ENCODE measurements around the gene NATD1. TPM values are rescaled to one million over a fixed set of nuclear protein-coding genes. Genes with fewer than 3 reads are reported as not detected.

NATD1 gene
- total and polyA plus RNA-seq, 10 of the 15 experiments (the other 5 are each of a cell fraction or from before 2014, with no cell fraction given): 0.02 to 0.33 (median 0.15) TPM

DNA sequence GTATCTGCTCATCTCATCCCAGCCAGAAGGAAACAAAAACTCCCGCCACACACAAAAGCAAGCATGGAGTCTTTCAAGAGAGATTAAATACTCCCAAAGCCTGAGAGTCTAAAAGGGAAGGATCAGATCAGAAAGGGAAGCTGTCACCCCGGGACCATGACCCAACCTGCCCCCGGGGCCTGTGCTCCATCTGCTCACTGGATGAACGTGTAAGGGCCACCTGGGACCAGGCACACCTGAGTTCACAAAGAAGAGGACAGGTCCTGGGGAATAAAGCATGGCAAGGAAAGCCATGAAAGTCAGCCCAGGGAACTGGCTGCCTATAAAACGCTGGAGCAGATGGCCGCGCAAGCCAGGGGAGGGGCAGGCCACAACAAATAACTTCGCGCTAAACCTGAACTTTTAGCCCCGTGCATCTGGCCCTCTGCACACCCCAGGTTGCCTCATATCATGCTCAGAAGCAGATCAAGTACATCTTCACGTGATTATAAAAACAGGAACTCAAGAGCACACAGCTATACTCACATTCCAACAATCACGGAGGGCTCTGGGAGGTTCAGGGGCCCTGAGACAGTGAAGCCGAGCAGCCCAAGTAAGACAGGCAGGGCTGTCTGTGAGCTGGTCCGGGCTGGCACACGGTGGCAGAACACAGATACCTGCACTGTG is 42.7 kb downstream of the NATD1 start:
- ChIA-PET POLR2A (interaction anchor here (0.7 kb wide), 1 partner anchor 78 kb away, joined by 3 read pairs; no protein-coding TSS in a partner anchor), CTCF (interaction anchor here (1.5 kb wide), 1 partner anchor 89 kb away, joined by 6 read pairs; no protein-coding TSS in a partner anchor), RAD21 (ENCODE audit: unreplicated experiment) (no interaction called here), SMC1A (ENCODE audit: uncharacterized antibody, unreplicated experiment) (interaction anchor here (3.6 kb wide), 1 partner anchor 90 kb away, joined by 17 read pairs; no protein-coding TSS in a partner anchor)
- in situ Hi-C loops (cut with MboI) (loop anchor here (5.0 kb wide), 1 partner anchor 173 kb away; no protein-coding TSS in a partner anchor), intact Hi-C loops (cut with micrococcal nuclease; ENCODE audit: unreplicated experiment) (loop anchor here (5.0 kb wide), 2 partner anchors 77 to 168 kb away; partner anchors contain the start of gene USP22)
- BruUV-seq (replicated peaks): no TSS peak
- FAIRE-seq: no peak
- no peak for DNase-seq (ENCODE audit: low read depth, low spot score)
- H3K9me3 ChIP-seq (replicated peaks; ENCODE audit: control insufficient read depth, insufficient read depth, low read length): no peaks in the 10 kb centered on the region
- peaks cover 9% of the 10 kb centered on the region; the same call in 1 of the 2 replicates for H3K4me1 ChIP-seq (ENCODE audit: control insufficient read depth, insufficient read depth, low read length)
- H3K79me2 ChIP-seq (ENCODE audit: control insufficient read depth, insufficient read depth, low read length): peaks cover 77% of the 10 kb centered on the region
- no peak for ATAC-seq
- WGBS (ENCODE audit: insufficient coverage, insufficient replicate concordance, low lambda C conversion rate, missing lambda C conversion rate): 84% methylated on average over 15 of the region's 15 CpGs
- no peak overlapping the region for H3K27ac ChIP-seq (ENCODE audit: control insufficient read depth, insufficient read depth)
- H2AFZ ChIP-seq (ENCODE audit: control insufficient read depth, low read depth, low read length): no peak overlapping the region
- no peak overlapping the region for H3K4me3 ChIP-seq
- no peaks in the 10 kb centered on the region for H3K27me3 ChIP-seq (replicated peaks in 1 of 2; ENCODE audit: control insufficient read depth in 2 of 2, insufficient read depth in 2 of 2, low read length in 1 of 2)
- peak overlapping the region; percentile 1; the same call in 1 of the 2 replicates for H3K4me2 ChIP-seq (ENCODE audit: control insufficient read depth, insufficient read depth)
- H3K9ac ChIP-seq (ENCODE audit: control insufficient read depth, insufficient read depth, low read length): no peak overlapping the region
- peaks cover 5 to 9% of the 10 kb centered on the region in 2 experiments; a peak in 3 of 4 replicates for H3K36me3 ChIP-seq (ENCODE audit: control insufficient read depth in 2 of 2, insufficient read depth in 2 of 2, low read length in 1 of 2)
- H4K20me1 ChIP-seq (ENCODE audit: control insufficient read depth, insufficient read depth): peaks cover 3% of the 10 kb centered on the region; the same call in 1 of the 2 replicates
- TF ChIP-seq RAD21 (IDR thresholded peaks at IDR 0.05; ENCODE audit: insufficient read depth, low read depth, low read length): no peak
- TF ChIP-seq KDM1A (IDR thresholded peaks at IDR 0.05; ENCODE audit: borderline replicate concordance): no peak
- TF ChIP-seq WRNIP1 (IDR thresholded peaks at IDR 0.05; ENCODE audit: borderline replicate concordance, low read depth, low read length): no peak
- TF ChIP-seq, protein P1, sequence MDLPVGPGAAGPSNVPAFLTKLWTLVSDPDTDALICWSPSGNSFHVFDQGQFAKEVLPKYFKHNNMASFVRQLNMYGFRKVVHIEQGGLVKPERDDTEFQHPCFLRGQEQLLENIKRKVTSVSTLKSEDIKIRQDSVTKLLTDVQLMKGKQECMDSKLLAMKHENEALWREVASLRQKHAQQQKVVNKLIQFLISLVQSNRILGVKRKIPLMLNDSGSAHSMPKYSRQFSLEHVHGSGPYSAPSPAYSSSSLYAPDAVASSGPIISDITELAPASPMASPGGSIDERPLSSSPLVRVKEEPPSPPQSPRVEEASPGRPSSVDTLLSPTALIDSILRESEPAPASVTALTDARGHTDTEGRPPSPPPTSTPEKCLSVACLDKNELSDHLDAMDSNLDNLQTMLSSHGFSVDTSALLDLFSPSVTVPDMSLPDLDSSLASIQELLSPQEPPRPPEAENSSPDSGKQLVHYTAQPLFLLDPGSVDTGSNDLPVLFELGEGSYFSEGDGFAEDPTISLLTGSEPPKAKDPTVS (IDR thresholded peaks at IDR 0.05; ENCODE audit: low read depth, low read length): no peak
- TF ChIP-seq, protein P2, sequence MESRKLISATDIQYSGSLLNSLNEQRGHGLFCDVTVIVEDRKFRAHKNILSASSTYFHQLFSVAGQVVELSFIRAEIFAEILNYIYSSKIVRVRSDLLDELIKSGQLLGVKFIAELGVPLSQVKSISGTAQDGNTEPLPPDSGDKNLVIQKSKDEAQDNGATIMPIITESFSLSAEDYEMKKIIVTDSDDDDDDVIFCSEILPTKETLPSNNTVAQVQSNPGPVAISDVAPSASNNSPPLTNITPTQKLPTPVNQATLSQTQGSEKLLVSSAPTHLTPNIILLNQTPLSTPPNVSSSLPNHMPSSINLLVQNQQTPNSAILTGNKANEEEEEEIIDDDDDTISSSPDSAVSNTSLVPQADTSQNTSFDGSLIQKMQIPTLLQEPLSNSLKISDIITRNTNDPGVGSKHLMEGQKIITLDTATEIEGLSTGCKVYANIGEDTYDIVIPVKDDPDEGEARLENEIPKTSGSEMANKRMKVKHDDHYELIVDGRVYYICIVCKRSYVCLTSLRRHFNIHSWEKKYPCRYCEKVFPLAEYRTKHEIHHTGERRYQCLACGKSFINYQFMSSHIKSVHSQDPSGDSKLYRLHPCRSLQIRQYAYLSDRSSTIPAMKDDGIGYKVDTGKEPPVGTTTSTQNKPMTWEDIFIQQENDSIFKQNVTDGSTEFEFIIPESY (IDR thresholded peaks at IDR 0.05): no peak
- TF ChIP-seq RB1 (IDR thresholded peaks at IDR 0.05; ENCODE audit: borderline replicate concordance): no peak
- TF ChIP-seq SMAD1 (IDR thresholded peaks at IDR 0.05; ENCODE audit: low read depth, partially characterized antibody): no peak
- TF ChIP-seq, protein P3, sequence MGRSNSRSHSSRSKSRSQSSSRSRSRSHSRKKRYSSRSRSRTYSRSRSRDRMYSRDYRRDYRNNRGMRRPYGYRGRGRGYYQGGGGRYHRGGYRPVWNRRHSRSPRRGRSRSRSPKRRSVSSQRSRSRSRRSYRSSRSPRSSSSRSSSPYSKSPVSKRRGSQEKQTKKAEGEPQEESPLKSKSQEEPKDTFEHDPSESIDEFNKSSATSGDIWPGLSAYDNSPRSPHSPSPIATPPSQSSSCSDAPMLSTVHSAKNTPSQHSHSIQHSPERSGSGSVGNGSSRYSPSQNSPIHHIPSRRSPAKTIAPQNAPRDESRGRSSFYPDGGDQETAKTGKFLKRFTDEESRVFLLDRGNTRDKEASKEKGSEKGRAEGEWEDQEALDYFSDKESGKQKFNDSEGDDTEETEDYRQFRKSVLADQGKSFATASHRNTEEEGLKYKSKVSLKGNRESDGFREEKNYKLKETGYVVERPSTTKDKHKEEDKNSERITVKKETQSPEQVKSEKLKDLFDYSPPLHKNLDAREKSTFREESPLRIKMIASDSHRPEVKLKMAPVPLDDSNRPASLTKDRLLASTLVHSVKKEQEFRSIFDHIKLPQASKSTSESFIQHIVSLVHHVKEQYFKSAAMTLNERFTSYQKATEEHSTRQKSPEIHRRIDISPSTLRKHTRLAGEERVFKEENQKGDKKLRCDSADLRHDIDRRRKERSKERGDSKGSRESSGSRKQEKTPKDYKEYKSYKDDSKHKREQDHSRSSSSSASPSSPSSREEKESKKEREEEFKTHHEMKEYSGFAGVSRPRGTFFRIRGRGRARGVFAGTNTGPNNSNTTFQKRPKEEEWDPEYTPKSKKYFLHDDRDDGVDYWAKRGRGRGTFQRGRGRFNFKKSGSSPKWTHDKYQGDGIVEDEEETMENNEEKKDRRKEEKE (IDR thresholded peaks at IDR 0.05): no peak
- TF ChIP-seq MEF2B (IDR thresholded peaks at IDR 0.05; ENCODE audit: partially characterized antibody, poor library complexity, severe bottlenecking): no peak
- TF ChIP-seq HDAC6 (IDR thresholded peaks at IDR 0.05; ENCODE audit: unreplicated experiment): no peak
